HUDEP-2 (cell line): ENCODE measurements around the gene GRIA1.

Source experiments
- DNase-seq, 76 experiments: peaks; one replicate each; lab custom pipeline; 2025; ENCODE audit not compliant: unreplicated experiment in 76 of 76; lab: John Stamatoyannopoulos, UW

GRIA1 gene

DNA sequence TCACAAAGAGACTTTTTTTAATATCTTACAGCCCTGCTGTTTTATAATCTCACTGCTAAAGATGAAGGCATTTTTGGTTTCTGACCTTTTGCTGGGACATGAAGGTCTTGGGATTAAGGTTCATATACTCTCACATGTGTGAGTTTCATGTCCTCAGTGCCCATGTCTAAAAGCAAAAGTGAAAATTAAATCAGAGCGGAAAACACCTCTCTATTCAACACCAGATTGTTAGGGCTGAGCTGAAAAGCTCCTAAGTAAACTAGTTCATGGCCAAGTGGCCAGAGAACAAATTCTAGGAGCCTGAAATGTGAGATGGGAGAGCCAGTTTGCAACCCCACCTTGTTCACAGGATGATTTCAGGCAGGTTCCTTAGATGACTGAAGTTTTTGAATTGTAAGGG lies 110.9 kb downstream of the GRIA1 start:
- DNase-seq: no peak

DNA sequence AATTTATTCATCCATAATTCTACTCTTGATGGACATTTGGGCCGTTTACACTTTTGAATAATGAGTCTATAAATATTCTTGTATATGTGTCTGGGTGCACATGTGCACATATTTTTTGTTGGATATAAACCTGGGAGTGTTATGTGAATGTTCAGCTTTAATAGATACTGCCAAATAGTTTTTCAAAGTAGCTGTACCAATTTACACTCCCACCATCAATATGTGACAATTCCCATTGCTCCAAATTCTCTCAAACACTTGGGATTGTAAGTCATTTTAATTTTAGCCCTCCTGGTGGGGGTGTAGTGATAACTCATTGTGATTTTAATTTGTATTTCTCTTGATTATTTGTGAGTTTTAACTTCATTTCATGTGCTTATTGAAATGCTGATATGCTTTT lies 114.9 kb downstream of the GRIA1 start:
- no peak for DNase-seq

DNA sequence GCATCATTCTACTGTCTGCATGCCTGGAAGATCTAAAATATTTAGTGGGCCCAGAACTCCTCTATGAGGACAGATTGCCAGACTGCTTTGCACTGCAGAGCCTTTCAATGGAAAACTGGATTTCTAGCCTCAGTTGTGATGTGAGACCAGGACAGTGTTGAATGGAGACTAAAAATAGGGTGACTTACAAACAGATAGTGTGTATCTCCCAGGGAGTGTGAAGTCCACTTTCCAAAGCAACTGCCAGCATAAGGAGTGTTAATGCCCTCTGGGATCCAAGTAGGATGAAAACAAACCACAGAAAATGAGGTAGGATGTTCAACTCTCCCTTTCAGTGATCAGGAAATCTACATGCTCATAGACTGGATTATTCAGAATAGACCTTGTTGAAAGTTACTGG lies 119.5 kb downstream of the GRIA1 start:
- DNase-seq: no peak

DNA sequence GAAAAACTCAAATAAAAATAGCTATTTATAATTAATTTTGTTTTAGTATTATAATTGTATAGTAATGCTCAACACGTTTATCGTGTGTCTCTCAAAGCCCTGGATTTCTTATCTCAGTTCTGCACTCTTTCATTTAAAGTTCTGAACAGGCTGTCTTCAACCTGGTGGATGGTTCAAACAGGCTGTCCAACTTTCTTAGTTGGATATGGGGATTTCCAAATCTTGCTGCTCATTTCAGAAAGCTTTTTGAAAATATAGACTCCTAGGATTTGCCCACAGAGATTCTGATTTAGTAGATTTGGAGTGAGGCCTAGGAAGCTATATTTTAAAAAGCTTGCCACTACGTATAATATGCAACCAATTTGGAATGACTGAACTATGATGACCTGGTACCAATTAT lies 120.3 kb downstream of the GRIA1 start:
- DNase-seq: no peak

DNA sequence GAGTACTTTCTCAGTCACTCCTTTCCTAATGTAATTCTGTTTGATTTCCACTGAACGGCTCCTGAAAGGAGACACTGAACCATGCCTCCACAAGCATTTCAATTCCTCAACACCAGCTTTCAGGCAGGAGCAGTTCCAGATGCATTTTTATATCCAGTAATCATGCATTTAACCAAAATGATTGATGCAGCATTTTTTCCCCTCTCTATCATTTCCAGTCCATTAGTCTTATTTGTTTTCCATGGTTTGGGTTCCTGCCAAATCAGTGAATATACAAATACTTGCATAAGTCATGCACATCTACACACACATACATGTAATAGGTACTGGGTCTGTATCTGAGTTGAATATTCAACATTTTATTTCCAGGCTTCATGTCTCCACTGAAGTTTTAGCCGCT lies 122.7 kb downstream of the GRIA1 start:
- DNase-seq: no peak

DNA sequence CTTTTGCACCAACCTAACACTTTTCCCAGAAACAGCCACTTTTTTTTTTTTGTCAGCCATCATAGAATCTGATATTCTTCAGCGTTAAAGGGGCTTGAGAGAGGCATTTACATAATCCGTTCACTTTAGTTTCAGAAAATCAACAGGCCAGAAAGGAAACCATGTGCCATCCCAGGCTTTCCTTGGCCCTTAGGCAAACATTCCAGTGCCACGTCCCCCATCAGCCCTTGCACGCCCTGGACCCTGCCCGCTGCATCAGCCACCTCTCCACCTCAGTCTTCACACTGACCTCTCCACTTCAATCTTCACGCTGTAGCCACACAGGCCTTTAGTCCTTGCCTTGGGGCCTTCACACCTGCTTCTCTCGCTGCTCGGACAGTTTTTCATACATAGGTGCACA lies 123.2 kb downstream of the GRIA1 start:
- DNase-seq: no peak

DNA sequence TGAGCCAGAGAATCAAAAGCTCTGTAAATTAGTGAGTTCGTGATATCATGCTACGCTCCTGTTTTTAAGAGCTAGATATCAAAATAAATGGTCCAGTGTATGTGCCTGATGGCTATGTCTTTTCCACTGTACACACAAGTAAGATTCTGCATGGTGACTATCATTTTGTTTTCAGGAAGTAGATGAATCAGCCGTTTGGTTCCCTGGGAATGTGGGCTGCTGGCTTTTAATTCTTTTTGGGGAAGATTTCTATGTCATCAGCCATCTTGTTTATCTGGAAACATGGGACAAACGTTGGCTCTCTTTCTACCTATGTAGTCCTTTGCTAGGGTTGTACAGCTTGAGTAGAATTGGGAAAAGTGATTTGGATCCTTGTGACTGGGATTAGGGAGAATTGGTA lies 126.7 kb downstream of the GRIA1 start:
- no peak for DNase-seq

DNA sequence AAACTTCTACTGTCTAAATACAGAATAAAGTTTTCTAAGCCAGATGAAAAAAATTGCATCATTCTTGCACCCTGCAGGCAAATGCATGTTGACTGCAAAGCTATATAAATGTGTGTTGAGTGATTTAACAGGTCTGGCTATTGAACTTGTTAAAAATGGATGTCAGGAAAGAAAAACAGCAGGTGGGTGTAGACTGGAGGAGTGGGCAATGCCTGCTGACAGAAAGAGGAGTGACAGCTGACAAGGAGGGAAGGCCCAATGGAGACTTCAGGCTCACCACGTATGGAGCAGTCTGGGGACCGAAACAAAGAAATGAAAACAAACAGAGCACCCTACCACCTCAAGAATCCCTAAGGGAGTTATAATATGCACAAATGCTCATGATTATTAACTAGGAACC lies 127.8 kb downstream of the GRIA1 start:
- no peak for DNase-seq

DNA sequence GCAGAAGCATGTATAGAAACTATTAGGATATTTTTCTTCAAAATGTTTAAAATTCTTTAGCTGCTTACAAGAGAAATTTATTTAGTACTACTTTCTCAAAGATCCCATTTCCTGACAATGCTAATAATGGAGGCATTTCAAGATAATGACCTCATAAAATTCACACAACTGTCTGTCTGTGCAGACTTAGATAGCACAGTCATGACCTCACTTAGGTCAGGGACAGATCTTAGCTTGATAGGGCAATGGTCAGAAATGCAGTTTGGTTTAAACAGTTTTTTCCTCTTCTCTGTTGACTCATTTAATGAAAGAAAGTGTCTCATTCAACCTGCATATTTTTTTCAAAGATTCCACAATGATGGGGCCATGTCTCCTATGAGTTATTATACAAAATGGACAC lies 128.4 kb downstream of the GRIA1 start:
- peak in 2 of 76 experiments; percentile 18 to 28 for DNase-seq

DNA sequence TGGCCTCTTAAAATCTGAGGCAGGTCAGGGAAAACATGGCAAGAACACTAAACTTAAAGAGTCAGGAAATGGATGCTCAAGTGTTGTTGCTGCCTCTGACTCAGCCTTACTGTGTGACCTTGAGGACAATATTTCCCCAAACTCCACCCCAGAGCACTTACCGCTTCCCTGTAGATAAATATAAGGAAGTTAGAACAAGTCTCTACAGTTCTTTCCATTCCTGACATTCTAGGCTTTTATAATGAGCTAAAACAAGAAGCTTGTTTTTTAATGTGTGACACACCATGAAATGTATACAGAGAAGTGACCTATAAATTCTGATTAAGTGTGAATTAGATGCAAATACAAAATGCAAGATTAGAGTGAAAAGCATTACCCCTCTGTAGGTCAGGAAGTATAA lies 129.3 kb downstream of the GRIA1 start:
- no peak for DNase-seq

DNA sequence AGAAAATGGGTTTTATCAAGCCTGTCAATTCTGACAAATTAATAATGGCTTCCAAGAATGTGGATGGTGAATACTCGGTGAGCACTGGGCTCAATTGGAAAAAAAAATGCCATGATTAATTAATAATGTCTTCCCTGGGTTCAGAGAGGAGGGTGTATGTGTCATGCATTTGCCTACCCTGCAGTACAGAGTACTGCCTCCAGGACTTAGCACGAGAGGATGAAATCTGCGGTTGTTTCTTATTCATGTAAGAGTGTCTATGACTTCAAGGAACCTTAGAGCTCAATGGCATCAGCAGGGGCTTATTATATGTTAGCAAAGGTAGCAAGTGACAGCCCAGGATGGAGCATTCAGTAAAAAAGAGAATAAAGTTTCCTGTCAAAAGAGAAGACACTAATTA lies 132.7 kb downstream of the GRIA1 start:
- DNase-seq: no peak

DNA sequence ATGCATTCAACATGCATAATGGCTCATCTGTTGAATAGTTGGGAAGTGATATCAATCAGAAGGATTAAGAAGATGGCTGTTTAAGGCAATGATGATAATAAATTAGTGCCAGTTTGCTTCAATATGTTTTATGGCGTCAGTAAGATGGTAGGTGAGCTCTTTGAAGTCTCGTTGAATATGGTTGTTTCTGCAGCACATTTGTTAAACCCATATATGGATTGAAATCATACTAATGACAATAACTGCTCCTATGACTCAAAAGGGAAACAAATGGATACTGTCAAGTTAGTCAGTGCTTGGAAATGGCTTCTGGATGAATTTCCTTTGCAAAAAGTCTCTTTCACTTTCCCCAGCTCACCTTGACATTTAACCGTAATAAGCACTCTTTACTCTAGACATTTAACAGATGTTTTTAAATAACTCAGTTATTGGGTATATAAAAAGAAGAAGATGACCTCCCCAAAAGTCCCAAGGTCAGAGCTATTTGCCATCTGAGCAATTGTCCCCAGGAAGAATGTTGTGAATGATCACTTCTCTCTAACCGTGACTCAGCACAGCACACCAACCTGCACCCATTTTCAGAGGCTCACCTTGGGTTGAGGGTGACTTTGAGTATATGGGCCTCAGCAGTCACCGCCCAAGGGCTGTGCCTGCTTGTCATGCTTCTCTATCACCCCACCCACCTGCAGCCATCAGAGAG lies 133.4 kb downstream of the GRIA1 start:
- DNase-seq: no peak

DNA sequence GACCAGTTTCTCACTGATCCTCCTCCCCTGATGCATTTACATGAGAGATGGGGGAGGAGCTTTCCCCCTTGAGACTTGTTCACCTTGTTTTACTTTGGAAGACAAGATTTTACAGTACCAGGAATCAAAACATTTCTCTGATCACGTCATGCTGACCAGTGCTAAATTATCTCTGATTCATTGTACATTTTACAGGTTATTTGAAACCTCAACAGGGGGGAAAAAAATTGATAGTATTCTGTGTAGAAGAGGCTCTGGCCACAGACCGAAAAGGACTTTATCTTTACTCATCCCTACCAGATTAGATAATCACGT lies 133.9 kb downstream of the GRIA1 start:
- DNase-seq: no peak

DNA sequence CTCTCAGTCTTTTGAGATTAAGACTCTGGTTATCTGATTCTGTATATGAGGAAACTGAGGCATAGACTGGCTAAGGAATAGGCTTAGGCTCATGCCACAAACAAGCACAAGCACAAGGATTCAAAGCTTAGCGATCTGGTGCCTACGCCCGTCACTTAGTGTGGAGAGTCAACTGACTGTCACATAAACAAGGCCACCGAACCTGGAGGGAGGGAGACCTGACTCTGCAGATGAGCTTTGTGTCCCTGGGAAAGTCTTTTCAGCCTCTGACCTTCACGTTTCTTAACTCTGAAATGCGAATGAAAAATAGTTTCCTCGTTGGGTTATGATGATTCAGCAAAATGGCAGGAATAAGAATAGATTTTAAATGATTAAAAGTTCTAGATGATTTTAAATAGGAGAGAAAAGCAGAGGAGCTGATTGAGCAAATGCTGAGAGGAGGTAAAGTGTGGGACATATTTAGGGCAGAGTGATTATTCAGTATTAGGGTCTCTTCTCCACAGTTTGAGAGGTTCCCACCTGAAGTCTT lies 135.4 kb downstream of the GRIA1 start:
- no peak for DNase-seq

DNA sequence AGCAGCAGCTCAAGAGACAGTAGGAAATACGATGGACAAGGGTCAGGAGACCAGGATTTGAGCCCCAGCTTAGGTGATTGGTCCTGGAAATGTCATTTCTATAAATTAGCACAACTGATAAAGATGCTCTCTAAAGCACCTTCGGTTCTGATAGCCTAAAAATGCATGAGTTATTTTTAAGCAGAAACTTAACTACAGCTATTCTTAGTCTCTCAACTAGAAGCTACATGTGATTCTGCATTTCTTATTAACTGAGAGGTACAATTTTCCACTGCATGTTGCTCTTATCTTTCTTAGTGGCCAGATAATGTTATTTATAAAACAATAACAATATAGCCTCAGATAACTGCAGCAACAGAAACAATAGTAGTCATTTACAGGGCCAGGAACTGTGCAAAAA lies 136.4 kb downstream of the GRIA1 start:
- DNase-seq: no peak

DNA sequence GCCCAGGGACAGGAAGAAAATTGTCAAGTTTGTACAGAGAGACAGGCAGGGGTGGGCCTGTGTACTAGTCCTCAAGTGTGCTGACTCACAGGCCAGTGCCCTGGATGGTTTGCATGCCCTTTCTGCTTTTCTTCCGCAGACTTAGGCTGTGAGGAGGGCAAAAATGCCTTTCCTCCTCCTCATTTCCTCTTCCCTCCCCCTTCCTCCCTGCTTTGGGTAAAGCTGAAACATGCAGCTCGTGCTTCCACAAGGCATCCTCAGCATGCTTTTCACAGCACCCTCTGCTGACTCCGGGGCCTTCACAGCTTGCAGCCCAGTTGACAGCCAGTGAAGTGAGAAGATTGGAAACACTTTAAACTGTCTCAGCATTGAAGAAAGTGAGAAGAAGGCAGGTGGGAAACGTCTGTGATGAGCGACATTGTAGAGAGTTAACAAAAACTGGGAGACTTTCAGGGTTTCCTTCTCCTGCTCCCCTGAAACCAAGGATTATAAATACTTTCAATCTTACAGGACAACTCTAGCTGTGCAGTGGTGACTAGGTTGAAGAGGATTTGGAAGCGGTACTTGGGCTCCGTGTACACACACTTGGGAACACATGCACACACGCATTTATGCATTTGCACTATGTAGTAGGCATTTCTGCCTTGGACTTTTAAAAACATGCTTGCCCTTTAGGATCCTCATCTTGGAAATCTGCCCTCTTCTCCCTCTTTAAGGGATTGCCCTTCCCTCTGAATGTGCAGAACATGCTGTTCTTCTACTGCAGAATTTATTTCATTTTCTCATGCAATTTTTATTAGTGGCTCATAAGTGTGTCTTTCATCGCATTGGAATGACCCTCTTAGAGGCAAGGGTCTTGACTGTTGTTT lies 138.8 kb downstream of the GRIA1 start:
- DNase-seq: no peak

DNA sequence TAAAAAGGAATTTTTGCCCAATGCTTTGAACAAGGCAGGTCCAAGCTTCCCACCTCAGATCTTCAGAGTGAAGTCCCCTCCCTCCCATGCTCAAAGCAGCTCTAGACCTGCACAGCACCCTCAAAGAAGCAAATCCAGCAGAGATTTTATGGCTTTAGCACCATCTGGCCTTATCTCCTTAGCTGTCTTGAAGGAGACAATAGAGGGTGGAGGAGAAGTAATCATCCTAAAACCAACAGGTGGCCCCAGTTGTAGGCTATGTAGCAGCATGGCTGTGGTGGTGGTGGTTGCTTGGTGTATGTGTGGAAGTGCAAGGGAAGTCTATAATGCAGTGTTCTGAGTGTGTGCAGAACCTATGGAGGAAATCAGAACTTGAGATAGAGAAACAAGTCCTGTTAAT lies 140.1 kb downstream of the GRIA1 start:
- no peak for DNase-seq

DNA sequence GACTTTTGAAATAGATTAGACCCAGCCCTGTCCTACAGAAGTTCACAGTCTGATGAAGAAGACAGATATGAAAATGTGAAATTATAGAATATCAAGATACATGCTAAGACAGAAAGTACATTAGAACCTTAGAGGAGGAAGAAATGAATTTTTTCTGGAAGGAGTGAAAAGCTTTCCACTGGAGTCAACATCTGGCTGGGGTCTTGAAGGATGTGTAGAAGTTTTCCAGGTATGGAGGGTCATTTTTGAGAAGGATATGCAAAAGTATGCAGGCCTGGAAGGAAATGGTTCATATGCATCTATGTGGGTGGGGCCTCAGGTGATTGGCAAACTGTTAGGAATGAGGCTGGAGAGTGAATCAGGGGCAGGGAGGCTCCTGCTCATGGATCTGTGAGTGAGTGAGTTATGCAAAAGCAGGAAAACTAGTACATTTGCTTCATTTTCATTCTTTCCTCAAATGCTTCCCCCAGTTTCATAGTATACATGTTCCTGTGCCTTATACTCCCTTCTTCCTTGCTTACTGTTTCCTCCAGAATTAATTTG lies 142.3 kb downstream of the GRIA1 start:
- DNase-seq: no peak

DNA sequence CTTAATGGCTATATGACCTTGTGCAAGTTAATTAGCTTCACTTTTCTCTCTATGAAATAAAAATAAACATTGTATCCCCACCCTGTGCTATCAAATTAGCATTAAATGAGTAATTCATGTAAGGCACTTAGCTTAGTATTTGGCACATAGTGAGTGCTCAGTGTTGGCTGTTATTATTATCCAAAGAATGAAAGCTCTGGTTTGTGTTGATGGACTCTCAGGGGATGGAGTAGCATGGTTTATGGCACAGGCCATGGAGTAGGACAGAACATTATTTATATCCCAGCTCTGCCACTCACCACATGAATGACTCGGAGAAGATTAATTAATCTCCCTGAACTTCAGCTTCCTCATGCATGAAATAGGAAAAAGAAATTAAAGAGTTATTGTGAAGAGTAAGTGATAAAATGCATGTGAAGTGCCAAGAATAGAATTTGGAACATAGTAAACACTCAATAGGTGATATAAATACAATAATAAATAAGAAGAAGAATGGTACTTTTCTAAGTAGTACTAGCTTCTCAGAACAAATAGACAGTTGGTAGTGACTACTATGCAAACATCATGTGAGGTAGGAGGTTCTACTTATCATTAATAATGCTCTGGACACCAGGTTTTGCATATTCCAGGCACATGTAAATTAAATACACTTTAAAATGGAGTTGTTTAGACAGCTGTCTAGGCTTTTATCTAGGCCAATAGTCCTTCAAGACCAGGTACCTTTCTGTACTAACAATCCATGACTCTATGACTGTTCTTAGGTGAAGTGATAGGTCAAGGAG lies 146.4 kb downstream of the GRIA1 start:
- no peak for DNase-seq

DNA sequence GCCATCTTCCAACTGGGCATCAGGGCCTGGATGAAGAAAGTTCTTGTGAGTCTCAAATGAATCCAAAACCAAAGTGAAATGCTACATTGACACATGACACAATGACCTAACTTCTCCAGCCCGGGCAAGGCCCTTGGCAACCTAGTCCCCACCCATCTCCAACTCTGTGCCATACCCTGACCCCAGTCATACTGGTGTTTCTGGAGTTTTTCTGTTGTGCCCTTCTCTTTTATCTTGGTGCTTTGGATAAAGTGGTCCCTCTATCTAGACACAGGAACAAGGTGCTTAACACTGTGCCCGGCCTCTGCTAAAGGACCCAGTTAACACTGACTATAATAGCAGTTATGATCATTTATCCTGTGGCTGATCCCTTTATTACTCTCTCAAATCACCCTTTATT lies 149.8 kb downstream of the GRIA1 start:
- DNase-seq: no peak

DNA sequence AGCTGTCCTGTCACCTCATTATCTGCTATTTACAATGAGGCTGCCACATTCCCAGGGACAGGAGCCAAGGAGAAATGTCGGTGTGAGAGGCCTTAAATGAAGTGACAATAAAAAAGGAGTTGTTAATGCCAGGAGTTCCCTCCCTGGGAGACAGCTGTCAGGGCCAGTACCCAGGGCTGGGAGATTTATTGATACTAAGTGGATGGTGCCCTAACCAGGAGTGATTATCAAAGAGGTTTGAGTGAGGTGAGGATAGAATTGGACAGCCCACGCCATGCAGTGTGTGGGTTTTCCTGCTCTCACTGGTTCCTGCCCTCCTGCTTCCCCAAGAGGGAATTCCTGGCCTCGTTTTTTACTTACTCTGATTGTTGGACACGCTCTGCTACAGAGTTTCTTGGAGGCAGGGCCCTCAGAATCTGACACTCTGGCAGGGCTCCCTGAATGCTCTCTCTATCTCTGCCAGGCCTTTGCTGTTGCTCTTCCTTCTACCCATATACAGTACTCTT lies 150.8 kb downstream of the GRIA1 start:
- DNase-seq: no peak
